Non-pigmented ciliary epithelial cell (primary cell): ENCODE data around the gene ANO3.

Experiments
- DNase-seq: peaks from one replicate; pipeline ENCODE4 v3.0.0-alpha.2; 2010; ENCODE audit warnings: low read depth

Gene ANO3

DNA sequence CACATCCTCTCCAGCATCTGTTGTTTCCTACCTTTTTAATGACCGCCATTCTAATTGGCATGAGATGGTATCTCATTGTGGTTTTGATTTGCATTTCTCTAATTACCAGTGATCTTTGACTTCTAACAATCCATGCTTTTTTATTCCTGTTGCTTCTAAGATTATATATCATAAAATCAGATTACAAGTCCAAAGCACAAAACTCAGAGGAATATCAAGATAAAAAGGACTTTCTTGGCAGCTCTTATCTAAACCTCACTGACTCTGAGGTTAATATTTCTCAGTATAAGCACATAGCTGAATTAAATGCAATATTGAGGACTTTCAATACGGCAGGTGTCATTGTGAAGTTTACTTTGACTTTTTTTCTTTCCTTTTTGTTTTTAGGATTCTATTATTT lies 378.6 kb downstream of the ANO3 start:
- no peak for DNase-seq

DNA sequence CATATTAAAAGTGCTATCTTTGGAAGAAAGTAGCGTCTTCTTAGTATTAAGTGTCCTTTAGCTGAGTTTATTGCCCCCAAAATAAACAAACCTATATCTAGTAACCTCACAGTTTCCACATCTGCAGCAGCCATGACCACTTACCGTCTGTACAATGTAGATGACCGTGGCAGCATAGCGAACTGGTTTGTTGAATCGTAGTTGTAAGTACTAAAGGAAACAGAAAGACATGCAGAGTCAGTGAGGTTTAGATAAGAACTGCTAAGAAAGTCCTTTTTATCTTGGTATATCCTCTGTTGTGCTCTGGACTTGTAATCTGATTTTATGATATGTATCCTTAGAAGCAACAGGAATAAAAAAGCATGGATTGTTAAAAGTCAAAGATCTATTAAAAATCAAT lies 380.6 kb downstream of the ANO3 start:
- DNase-seq = no peak
